Medulla oblongata (tissue), 1 donor: Measurements from ENCODE around the gene PADI2.

ENCODE experiments used
- DNase-seq: peaks from one replicate; pipeline ENCODE4 v3.0.0-alpha.2; 2015; ENCODE audit errors: extremely low spot score

The PADI2 gene

DNA sequence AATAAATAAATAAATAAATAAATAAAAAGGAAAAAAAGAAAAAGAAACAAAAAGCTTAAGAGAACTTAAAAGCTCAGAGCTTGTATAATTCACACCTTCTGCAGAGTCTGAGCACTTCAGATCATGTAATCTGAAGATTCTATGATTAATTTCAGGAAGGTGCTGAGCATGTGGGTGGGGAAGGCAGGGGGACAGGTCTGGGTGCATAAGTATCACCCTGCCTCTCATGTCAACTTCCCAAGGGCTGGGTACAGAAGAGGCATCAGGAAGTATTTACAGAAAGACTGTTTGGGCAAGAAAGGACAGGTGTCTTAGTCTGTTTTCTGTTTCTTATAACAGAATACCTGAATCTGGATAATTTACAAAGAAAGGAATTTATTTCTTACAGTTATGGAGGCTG is 20.4 kb upstream of the PADI2 start:
- DNase-seq = no peak

DNA sequence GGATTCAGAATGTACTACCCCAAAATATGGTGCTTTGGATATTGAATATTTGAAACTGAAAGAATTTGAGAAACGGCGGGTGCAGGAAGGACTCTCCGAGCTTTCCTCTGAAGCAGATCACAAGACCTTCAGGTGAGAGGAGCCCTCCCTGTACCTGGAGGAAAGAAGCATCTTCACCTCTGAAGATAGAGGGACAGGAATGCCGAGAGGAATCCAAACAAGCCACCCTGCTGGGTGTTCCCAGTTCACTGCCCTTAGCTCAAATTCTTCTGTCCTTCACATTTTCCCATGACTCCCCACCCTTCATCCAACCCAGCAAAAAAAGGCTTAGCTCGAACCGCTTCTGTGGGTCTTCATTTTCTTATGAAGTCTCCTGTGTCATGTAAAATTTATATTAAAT is 18.2 kb upstream of the PADI2 start:
- no peak for DNase-seq

DNA sequence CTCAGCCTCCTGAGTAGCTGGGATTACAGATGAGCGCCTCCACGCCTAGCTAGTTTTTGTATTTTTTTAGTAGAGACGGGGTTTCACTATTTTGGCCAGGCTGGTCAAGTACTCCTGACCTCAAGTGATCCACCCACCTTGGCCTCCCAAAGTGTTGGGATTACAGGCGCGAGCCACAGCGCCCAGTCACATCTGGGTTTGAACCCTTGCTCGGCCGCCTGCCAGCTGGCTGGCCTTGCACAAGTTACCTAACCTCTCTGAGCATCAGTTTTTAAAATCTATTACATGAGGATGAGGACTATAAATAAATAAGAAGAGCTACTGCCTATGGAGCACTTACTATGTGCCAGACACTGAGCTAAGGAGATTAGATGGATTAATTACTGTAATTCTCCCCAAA is 17.7 kb upstream of the PADI2 start:
- DNase-seq = no peak

DNA sequence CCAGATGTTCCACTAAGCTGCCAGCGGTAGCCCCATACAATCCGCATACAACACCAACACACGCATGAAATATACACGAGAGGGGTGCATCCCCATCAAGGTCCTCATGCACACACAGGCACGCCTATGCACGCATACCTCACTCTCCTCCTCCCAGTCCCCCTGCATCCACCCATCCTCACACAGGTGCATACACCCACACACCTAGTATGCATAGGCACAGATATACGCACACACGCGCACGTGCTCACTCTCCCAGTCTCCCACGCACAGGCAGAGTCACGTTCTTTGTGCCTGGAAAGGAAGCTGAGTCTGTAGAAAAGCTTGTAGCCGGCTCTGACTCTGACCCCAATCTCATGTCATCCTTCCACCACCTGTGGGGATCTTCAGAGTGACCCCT is 16.9 kb upstream of the PADI2 start:
- no peak for DNase-seq

DNA sequence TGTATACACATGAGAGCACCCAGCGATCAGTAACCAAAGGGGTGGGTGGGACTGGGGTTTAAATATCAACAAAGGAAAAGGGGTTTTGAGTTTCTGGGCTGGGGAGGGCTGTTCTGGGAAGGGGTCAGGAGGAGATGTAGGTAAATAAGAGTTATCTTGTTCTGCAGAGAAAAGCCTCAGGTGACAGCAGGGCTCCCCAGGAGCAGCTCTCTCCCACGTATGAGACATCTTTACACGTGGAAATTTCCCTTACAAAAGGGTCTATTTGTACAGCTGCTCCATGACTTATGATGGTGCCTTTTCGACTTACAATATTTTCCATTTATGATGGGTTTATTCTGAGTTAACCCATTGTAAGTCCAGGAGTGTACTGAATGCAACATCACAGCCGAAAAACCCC is 16.3 kb upstream of the PADI2 start:
- DNase-seq = no peak

DNA sequence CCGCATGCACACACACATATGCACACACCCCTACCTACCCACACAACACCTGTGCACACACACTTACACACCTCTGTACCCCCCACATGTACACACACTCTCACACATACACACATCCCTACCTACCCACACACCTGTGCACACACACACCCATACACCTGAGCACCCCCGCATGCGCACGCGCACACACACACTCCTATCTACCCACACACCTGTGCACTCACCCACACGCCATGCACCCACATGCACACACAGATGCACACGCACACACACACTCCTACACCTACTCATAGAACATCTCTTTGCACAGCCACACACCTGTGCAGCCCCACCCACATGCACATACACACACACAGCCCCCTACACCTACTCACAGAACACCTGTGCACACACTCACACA is 15.5 kb upstream of the PADI2 start:
- DNase-seq = no peak

DNA sequence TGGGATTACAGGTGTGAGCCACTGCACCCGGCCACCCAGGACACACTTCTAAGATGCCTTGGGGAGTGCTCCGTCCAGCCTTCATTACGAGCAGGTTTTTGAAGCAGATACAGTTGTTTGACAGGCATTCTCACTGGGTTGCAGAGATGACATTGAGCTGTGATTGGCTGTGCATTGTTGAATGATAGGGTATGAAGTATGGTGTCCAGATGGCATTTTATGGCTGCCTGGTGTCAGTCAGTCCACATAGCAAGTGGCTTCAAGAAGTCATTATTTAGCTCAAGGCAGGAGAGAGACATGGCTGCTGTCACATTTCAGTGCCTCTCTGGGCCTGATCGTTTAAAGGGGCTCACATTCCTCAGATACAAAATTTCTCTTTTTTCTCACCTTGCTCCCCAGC is 14.8 kb upstream of the PADI2 start:
- DNase-seq = no peak

DNA sequence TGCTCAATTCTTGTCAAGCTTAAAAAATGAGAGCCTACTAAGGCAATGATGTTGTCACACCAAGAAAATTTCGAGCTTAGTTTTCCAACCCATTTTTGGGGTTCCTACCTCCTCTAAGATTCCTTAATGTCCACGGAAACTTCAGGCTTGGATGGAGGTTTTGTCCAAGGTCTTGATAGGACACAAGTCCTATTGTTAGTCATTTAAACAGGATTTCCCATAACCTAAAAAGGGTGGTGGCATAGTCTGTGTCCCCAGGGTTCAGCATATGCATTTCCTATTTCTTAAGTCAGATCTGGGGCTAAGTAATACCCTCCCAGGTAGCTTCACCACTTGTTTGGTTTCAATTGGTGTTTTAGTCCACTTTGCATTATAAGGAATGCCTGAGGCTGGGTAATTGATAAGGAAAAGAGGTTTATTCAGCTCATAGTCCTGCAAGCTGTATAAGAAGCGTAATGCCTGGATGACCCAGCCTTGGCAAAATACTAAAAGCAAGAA is 10.9 kb upstream of the PADI2 start:
- no peak for DNase-seq

DNA sequence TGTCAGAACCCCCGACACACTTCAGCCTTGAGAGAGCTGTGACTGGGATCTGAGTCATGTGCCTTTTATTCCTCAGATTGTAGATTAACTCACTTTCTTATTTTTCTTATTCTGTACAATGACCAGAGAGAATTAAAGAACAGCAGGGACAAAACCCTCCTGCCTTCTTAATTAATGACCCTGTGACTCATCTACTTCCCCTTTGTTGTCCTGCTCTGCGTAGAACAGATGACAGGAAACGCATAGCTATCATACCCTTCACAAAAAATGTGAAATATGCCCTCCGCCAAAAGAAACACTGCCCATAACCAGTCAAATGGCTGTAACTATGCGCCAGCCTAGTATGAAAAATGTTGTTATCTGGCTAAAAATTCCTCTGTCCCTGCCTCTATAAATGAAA is 9.1 kb upstream of the PADI2 start:
- peak; percentile 61 for DNase-seq

DNA sequence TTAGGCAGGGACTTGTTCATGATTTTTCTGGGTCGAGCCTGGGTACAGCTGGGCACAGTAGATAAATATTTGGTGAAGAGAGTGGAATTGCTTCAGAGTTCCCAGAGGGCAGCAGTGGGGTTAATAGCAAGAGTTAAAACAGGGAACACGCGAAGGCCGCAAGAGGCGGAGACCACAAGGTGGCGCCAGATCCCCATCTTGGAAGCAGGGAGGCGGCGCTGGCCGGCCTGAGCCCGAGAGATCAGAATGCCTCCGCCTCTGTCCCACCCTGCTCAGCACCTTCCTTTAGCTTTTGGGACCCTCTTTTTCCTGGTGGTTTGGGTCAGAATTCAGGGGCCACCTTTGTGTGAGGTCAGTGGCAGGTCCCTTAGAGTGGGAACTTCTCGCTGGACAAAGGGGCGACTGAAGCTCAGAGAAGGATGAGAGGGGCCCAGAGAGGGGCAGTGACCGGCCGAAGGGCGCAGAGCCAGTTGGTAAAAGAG is 6.5 kb upstream of the PADI2 start:
- peak; percentile 91 for DNase-seq

DNA sequence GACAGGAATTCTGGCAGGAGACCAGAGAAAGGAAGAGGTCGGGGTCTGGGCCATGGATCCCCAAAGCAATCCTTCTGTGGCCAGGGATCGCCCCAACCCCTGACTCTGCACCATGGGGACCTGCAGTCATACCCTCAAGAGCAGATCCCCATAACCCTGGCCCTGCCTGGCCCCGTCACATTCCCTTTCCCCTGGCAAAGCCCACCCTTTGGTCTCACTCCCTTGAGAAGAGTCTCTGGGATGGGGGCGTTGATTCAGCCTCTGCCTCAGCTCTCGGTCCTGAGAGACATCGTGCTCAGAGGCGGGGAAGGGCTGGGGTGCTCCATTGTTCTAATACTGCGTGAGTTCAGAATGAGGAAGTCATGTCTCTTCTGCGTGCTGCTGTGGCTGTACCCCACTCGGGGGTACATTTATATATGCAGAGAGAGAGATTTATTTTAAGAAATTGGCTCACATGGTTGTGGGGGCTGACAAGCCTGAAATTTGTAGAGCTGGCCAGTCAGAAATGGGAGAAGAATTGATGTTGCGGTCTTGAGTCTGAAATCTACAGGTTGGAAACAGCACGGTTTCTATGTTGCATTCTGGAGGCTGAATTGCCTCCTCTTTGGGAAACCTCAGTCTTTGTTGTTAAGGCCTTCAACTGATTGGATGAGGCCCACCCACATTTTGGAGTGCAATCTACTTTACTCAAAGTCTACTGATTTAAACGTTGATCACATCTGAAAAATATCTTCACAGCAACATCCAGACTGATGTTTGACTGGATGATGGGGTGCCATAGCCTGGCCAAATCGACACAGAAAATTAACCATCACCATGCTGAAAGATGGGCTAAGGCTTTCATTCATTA is 4.2 kb upstream of the PADI2 start:
- peak; percentile 61 for DNase-seq

DNA sequence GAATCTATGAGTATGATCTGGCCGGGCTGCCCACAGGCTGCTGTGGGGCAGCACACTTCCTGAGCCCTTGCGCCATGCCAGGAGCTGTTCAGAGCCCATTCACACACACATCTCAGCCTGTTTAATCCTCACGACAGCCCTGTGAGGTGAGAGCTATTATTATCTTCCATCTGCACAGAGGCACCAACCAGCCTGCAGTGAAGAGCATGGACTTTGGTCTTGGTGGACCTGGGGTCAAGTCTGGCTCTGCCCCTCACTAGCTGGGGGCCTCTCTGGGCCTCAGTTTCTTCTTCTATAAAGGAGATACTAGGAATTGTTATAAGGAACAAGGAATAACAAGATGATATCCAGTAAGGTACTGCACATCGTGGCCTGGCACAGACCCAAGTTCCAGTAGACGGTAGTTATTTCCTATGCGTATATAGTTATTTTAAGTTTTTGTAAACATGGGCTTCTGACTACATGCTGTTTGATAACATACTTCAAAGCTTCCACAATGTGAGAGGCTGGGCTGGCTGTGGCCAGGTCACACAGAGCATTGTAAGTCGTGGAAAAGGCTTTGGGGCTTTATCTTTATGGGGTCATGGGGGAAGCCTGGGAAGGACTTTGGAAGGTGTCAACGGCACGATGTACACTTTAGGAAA is 3.4 kb upstream of the PADI2 start:
- DNase-seq = peak; percentile 17

DNA sequence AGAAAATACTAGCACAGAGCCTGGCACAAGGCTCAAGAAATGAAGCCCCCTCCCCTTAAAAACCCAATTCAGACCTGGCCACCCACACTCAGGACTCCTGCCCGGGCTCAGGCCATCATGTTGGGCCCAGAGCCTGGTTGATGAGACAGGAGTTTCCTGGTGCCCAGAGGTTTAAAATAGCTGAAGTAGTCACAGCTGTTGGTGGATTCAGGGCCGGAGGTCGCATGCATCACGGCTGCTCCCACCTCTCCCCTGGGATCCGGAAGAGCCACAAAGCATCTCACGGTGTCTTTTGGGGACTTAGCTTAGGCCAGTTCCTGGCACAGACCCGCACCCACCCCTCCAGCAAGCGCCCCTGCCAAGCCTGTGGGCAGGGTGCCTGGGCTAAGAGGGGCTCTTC is 2.6 kb upstream of the PADI2 start:
- no peak for DNase-seq

DNA sequence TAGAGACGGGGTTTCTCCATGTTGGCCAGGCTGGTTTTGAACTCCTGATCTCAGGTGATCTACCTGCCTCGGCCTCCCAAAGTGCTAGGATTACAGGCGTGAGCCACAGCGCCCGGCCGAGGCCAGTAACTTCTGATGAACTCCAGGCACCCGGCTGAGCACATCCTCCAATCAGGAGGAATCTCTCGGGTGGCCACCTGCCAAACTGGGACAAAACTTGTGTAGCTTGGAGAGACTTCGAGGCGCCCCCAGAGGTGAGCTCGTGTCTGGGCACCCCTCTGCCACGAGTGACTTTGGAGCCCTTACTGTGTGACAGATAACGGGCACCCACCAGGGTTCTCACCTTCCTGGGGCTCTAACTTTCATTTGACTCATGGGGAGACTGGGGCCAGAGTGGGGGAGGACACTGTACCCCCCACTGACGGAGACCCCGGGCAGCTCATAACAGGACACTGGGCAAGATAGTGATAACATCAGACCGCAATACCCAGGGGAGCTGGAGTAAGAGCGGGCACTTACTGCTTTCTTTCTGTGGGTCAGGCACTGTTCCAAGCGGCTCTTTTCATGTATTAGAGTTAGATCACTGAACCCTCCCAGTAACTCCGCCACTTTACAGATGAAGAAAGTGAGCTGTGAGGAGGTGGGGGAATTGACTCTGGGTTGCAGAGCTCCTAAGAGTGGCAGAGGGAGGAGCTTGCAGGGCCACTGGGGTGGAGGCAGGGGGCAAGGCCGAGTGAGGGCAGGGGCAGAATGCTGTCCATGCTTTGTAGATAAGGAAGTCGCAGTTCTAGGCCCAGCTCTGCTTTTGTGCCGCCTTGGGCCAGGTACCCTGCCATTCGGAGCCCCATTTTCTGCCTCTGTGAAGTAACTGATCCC is 1.9 kb upstream of the PADI2 start:
- peak; percentile 42 for DNase-seq

DNA sequence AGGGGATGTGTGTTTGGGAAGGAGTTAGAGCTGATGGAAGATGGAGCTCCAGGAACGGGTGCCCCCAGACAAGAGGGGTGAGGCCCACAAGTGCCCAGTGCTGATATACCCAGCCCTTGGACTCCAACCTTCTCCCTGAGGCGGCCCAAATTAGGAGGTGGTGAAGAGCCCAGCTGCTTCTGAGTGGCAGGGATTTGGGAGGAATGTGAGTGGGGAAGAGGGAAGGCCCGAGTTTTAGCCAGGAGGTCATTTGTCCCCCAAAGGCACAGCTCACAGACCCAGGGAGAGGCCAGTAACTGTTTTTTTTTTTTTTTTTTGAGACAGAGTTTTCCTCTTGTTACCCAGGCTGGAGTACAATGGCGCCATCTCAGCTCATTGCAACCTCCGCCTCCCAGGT is 1.2 kb upstream of the PADI2 start:
- DNase-seq = no peak

DNA sequence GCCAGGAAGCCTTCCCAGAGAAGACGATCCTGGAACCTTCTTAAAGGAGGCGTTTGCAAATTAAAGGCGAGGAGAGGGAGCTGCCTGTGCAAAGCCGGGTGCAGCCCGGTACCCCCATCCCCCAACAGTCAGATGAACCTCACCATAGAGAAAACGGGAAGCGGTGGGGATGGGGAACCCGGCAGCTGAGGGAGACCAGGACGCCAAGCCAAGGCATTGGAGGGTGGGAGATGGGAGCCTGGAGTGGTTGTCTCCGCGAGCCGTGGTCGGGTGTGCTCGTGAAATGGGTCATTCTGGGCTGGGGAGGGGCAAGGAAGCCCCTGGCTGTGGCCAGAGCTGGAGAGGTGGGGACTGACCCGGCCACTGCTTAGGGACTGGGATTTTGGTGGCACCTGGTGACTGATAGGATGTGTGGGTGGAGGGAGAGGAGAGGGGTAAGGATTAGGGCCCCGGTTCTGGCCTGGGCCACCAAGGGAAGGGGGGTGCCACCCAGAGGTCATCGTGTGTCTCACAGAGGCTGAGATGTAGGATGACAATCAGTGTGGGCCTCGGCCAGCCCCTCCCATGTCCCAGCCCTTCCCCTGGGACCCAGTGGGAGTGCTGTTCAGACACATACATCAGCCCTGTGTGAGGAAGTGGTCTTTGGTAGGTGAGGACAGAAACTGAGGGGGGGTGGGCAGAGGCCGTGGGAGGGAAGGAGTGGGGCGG is 676 bp upstream of the PADI2 start:
- DNase-seq = peak; percentile 60

DNA sequence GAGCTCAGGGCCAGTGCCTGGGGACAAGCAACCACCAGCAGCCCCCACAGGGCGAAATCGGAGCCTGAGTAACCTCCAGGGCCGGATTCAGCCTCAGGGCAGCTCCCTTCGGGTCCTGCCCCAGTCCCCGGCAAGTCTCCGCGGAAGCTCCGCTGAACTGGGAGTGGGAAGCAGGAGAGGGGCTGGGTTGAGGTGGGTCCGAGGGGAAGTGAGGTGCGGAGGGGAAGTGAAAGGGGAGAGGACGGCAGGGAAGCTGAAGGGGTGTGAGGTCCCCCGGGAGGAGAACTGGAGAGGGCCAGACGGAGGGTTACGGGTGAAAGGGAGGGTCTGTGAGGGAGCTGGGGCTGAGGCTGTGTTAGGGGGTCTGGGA is 560 bp downstream of the PADI2 start:
- peak; percentile 20 for DNase-seq

DNA sequence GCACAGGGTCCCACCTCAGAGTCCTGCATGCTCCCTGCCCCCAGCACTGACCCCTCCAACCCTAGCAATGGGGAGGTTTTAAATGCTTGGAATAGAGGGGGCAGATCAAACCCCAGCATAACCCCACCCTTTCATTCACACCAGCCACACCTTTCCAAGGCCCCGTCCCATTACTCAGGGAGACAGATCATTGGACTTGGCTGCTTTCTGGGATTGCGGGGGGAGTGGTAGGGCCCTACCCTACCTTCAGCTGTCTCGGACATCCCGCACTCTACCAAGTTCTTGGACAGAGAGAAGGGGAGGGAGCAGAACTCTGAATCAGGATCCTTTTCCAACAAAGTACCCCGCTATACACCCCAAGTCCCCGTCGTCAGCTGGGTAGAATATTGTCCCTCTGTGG is 983 bp downstream of the PADI2 start:
- DNase-seq = peak; percentile 32

DNA sequence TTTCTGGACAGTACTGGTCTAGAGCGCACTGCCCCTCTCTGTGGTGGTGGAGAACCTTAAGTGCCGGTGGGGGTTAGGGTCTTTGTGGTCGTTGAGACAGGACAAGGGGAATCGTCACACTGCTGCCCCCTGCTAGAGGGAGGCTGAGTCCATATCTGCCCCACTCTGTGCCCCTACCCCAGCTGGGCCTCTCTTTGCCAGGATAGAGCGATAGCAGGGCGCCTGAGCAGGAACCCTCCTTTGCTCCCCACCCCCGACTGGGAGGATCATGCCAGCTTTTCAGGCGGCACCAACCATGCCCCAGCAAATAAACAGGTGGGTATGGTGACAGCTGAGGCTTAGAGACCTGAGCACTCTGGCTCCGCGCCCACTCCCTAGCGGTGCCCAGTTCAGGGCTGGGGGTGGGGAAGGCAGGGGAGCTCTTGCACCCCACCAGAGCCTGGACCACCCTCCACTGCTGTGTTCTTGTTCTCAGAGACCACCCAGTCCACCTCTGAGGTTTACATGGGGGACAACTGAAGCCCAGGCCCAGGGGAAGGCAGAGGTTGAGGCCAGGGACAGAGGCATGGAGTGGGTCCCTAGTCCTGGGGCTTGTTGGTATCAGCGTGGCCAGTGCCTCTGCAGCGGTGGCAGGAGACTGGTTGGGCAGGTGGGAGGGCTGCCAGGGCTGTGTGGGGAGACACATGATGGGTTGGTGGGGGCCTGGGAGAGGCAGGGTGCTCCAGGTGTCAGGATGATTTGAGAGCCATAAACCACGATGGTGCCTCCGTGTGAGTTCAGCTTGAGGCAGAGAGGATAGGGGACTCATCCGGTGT is 1.6 kb downstream of the PADI2 start:
- DNase-seq = peak; percentile 55

DNA sequence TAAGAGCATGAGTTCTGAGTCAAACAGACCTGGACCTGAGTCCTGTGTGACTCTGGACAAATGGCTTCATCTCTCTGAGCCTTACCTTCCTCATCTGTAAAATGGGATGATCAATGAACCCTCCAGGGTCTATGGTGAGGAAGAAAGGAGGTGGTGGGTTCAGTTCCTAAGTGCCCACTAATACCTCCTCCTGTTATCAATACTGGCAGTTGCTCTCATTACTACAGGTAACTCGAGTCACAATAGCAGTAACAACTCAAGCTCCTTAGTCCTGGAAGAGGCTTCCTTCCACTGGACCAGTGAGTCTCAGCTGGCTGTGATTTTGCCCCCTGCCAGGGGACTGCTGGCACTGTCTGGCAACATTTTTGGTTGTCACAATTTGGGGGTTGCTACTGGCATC is 2.6 kb downstream of the PADI2 start:
- peak; percentile 59 for DNase-seq

DNA sequence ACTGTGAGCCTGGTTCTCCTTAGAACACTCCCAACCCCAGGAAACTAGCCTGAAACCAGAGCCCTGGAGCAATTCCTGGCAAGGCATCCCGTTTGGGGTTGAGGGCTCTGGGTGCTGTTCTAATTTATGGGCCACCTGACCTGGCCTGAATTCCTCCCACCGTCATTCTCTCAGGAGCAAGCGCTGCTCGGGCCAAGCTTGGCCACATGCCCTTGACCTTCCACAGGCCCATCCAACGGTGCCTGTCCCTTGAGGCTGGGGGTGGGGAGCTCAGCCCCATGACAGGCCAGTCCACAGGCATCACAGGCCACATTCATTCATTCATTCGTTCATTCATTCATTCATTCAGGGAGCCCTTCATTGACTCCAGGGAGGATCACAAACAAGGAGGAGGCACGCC is 5.3 kb downstream of the PADI2 start:
- peak; percentile 85 for DNase-seq
